ENCODE measurements around the gene RABGGTA.

DNA sequence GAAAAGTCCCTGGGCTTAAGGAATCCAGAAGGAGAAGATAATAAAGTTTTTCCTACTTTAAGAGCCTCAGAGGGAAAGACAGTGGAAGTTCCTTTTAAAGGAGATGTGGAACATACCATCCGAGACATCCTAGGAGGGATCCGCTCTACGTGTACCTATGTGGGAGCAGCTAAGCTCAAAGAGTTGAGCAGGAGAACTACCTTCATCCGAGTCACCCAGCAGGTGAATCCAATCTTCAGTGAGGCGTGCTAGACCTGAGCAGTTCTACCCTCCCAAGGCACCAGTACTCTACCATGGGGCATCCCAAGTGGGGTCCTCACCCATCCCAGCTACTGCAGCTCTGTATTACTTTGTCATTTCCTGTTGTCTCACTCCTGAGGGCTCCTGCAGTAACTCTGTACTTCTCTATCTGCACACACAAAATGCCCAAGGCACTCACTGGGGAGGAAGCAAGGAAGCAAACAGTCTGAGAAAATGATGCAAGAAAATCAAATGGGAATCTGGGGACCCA is 32.8 kb downstream of the RABGGTA start:
- TF ChIP-seq, protein P1, sequence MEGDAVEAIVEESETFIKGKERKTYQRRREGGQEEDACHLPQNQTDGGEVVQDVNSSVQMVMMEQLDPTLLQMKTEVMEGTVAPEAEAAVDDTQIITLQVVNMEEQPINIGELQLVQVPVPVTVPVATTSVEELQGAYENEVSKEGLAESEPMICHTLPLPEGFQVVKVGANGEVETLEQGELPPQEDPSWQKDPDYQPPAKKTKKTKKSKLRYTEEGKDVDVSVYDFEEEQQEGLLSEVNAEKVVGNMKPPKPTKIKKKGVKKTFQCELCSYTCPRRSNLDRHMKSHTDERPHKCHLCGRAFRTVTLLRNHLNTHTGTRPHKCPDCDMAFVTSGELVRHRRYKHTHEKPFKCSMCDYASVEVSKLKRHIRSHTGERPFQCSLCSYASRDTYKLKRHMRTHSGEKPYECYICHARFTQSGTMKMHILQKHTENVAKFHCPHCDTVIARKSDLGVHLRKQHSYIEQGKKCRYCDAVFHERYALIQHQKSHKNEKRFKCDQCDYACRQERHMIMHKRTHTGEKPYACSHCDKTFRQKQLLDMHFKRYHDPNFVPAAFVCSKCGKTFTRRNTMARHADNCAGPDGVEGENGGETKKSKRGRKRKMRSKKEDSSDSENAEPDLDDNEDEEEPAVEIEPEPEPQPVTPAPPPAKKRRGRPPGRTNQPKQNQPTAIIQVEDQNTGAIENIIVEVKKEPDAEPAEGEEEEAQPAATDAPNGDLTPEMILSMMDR (IDR thresholded peaks at IDR 0.05; ENCODE audit: insufficient read depth, low read length): no peak
- TF ChIP-seq POLR2AphosphoS5 (IDR thresholded peaks at IDR 0.05; ENCODE audit: low read depth): no peak
